Breast epithelium (tissue), 4 donors: ENCODE results near the gene PCSK5. TPM values are rescaled to one million over a fixed set of nuclear protein-coding genes. Genes with fewer than 3 reads are reported as not detected.

Source experiments
- DNase-seq, 2 donors: peaks; one replicate each; pipeline ENCODE4 v3.0.0-alpha.2; 2019; ENCODE audit warnings: low spot score in 2 of 2
- H3K27ac ChIP-seq, 2 donors: fragments of 200-600 bp; sonication (generic) in 1 of 2; one replicate each; pipeline ENCODE4 v1.5.1; 2016 to 2019; ENCODE audit warnings: mild to moderate bottlenecking in 1 of 2
- H3K27me3 ChIP-seq, 2 donors: fragments of 200-600 bp; sonication (generic) in 1 of 2; one replicate each; pipeline versions ENCODE4 v1.5.1 to v1.6.0; 2017 to 2019; ENCODE audit warnings: control low read depth in 1 of 2, mild to moderate bottlenecking in 1 of 2
- H3K36me3 ChIP-seq: fragments of 200-600 bp; one replicate; pipeline ENCODE4 v1.5.1; 2019
- H3K4me1 ChIP-seq, 2 donors: fragments of 200-600 bp; sonication (generic); one replicate each; pipeline ENCODE4 v1.5.1; 2016 to 2019; ENCODE audit warnings: control low read depth in 1 of 2
- H3K4me3 ChIP-seq, 3 donors: fragments of 200-600 bp; sonication (generic); 1 replicate in 2 of 3; 2 replicates in 1 of 3; pipeline ENCODE4 v1.5.1; 2016 to 2019; ENCODE audit warnings: mild to moderate bottlenecking in 3 of 3, moderate library complexity in 2 of 3
- H3K9me3 ChIP-seq, 2 donors: fragments of 200-600 bp; sonication (generic) in 1 of 2; one replicate each; pipeline ENCODE4 v1.5.1; 2016 to 2019; ENCODE audit warnings: control low read depth in 1 of 2
- POLR2A ChIP-seq: fragments of 450-650 bp; IDR thresholded peaks from one replicate; pipeline ENCODE4 v1.6.1; 2016; ENCODE audit warnings: antibody characterized with exemption, mild to moderate bottlenecking, moderate library complexity
- POLR2AphosphoS5 ChIP-seq, 3 donors: sonication (generic); formaldehyde crosslinking; IDR thresholded peaks; one replicate each; pipeline ENCODE4 v1.6.1; 2017; ENCODE audit warnings: antibody characterized with exemption in 3 of 3
- intact Hi-C: fragments of 100-400 bp; cut with DNase I; formaldehyde crosslinking; loops from one replicate; pipeline ENCODE4 v1.15.1; 2023; ENCODE audit warnings: low total_unique reads
- total RNA-seq, 3 donors: library from RNA; depleted of rRNA; stranded (reverse); fragments of >200 nt; gene quantifications; one replicate each; pipeline ENCODE4 v1.1.0, GENCODE V29; 2016
- TF ChIP-seq, protein P1 (sequence below), 3 donors: fragments of 450-650 bp; IDR thresholded peaks; one replicate each; pipeline ENCODE4 v1.5.1; 2016 to 2017; ENCODE audit warnings: antibody characterized with exemption in 3 of 3, mild to moderate bottlenecking in 3 of 3, moderate library complexity in 3 of 3

PCSK5 gene
- total RNA-seq, 3 donors from 2014 or later: 12.7 to 21.0 (median 19.0) TPM

- Histone ChIP-seq H3K4me1 (no peaks in the 10 kb centered on the region), H3K9me3 (no peaks in the 10 kb centered on the region), H3K27ac (no peak overlapping the region), H3K27me3 (no peaks in the 10 kb centered on the region), H3K4me3 (no peak overlapping the region), H3K36me3 (no peaks in the 10 kb centered on the region)
- intact Hi-C loops: no loop called here
- TF ChIP-seq, protein P1, sequence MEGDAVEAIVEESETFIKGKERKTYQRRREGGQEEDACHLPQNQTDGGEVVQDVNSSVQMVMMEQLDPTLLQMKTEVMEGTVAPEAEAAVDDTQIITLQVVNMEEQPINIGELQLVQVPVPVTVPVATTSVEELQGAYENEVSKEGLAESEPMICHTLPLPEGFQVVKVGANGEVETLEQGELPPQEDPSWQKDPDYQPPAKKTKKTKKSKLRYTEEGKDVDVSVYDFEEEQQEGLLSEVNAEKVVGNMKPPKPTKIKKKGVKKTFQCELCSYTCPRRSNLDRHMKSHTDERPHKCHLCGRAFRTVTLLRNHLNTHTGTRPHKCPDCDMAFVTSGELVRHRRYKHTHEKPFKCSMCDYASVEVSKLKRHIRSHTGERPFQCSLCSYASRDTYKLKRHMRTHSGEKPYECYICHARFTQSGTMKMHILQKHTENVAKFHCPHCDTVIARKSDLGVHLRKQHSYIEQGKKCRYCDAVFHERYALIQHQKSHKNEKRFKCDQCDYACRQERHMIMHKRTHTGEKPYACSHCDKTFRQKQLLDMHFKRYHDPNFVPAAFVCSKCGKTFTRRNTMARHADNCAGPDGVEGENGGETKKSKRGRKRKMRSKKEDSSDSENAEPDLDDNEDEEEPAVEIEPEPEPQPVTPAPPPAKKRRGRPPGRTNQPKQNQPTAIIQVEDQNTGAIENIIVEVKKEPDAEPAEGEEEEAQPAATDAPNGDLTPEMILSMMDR (IDR thresholded peaks at IDR 0.05): no peak
- TF ChIP-seq POLR2A: no peak
- no peak for TF ChIP-seq POLR2AphosphoS5 (IDR thresholded peaks at IDR 0.05)
- no peak for DNase-seq
Observed at GRCh38 chr9:76188286-76188685, 297.8 kb downstream of the PCSK5 start.

GRCh38 chr9:76188905-76189304 is 298.4 kb downstream of the PCSK5 start:
- no peaks in the 10 kb centered on the region for H3K9me3 ChIP-seq
- no peak overlapping the region for H3K4me3 ChIP-seq
- no peak for DNase-seq
- TF ChIP-seq, protein P1 (IDR thresholded peaks at IDR 0.05): no peak
- TF ChIP-seq POLR2AphosphoS5 (IDR thresholded peaks at IDR 0.05) (no peak), POLR2A (no peak)
- no peaks in the 10 kb centered on the region for H3K27me3 ChIP-seq
- H3K4me1 ChIP-seq: no peaks in the 10 kb centered on the region
- no peaks in the 10 kb centered on the region for H3K36me3 ChIP-seq
- intact Hi-C loops: no loop called here
- H3K27ac ChIP-seq: no peak overlapping the region

GRCh38 chr9:76191493-76191892 is 301.0 kb downstream of the PCSK5 start:
- no peak for DNase-seq
- Histone ChIP-seq H3K27me3 (no peaks in the 10 kb centered on the region), H3K9me3 (no peaks in the 10 kb centered on the region), H3K4me3 (no peak overlapping the region), H3K36me3 (no peaks in the 10 kb centered on the region), H3K27ac (no peak overlapping the region), H3K4me1 (no peaks in the 10 kb centered on the region)
- TF ChIP-seq POLR2A: no peak
- intact Hi-C loops: loop anchor here (2.0 kb wide), 1 partner anchor 41 kb away; no protein-coding TSS in a partner anchor

- Histone ChIP-seq H3K9me3 (no peaks in the 10 kb centered on the region), H3K27ac (no peak overlapping the region), H3K27me3 (no peaks in the 10 kb centered on the region), H3K4me1 (no peaks in the 10 kb centered on the region), H3K36me3 (no peaks in the 10 kb centered on the region), H3K4me3 (no peak overlapping the region)
- TF ChIP-seq POLR2A (no peak), POLR2AphosphoS5 (IDR thresholded peaks at IDR 0.05) (no peak)
- TF ChIP-seq, protein P1 (IDR thresholded peaks at IDR 0.05): no peak
- DNase-seq: no peak
- intact Hi-C loops: no loop called here
Observed at GRCh38 chr9:76192013-76192412, 301.5 kb downstream of the PCSK5 start.

DNA sequence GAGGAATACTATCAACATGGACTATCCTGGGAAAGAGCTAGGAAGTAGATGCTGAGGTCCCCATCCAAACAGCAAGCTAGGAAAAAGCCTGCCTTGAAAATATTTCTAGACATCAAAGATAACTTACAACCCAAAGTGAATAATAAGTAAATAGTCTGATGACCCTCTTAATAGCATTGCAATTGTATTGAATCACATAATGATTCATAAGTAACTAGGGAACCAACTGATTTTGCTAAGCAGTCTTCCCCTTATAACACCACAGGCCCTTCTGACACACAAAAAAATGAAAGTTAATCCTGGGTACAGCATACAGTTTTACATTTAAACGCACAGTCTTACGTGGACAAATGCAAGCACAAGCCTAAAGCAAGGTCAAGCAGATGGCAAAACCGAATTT is 304.4 kb downstream of the PCSK5 start:
- Histone ChIP-seq H3K4me3 (no peak overlapping the region), H3K4me1 (no peaks in the 10 kb centered on the region), H3K27me3 (no peaks in the 10 kb centered on the region), H3K36me3 (no peaks in the 10 kb centered on the region), H3K27ac (no peak overlapping the region), H3K9me3 (no peaks in the 10 kb centered on the region)
- intact Hi-C loops: no loop called here
- DNase-seq: no peak
- TF ChIP-seq POLR2A (no peak), POLR2AphosphoS5 (IDR thresholded peaks at IDR 0.05) (no peak)
- TF ChIP-seq, protein P1 (IDR thresholded peaks at IDR 0.05): no peak

- DNase-seq: no peak
- no peaks in the 10 kb centered on the region for H3K9me3 ChIP-seq
- no peak overlapping the region for H3K4me3 ChIP-seq
- no peaks in the 10 kb centered on the region for H3K36me3 ChIP-seq
- no peak overlapping the region for H3K27ac ChIP-seq
- TF ChIP-seq POLR2AphosphoS5 (IDR thresholded peaks at IDR 0.05) (no peak), POLR2A (no peak)
- TF ChIP-seq, protein P1 (IDR thresholded peaks at IDR 0.05): no peak
- intact Hi-C loops: no loop called here
- no peaks in the 10 kb centered on the region for H3K4me1 ChIP-seq
- H3K27me3 ChIP-seq: no peaks in the 10 kb centered on the region
Observed at GRCh38 chr9:76198336-76198735, 307.9 kb downstream of the PCSK5 start.
